ENCODE measurements around the gene PRKG1.

GRCh38 chr10:51108406-51108805 is 34.1 kb downstream of the PRKG1 start:
- TF ChIP-seq, protein P1, sequence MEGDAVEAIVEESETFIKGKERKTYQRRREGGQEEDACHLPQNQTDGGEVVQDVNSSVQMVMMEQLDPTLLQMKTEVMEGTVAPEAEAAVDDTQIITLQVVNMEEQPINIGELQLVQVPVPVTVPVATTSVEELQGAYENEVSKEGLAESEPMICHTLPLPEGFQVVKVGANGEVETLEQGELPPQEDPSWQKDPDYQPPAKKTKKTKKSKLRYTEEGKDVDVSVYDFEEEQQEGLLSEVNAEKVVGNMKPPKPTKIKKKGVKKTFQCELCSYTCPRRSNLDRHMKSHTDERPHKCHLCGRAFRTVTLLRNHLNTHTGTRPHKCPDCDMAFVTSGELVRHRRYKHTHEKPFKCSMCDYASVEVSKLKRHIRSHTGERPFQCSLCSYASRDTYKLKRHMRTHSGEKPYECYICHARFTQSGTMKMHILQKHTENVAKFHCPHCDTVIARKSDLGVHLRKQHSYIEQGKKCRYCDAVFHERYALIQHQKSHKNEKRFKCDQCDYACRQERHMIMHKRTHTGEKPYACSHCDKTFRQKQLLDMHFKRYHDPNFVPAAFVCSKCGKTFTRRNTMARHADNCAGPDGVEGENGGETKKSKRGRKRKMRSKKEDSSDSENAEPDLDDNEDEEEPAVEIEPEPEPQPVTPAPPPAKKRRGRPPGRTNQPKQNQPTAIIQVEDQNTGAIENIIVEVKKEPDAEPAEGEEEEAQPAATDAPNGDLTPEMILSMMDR (IDR thresholded peaks at IDR 0.05), result no peak
- TF ChIP-seq EZH2 (IDR thresholded peaks at IDR 0.05; ENCODE audit: borderline replicate concordance, insufficient read depth, low read depth, low read length, poor library complexity, severe bottlenecking), result no peak

Measured in B cell (primary cell).